H9 (cell line): ENCODE measurements around the gene CLIC3. TPM values are rescaled to one million over a fixed set of nuclear protein-coding genes. Genes with fewer than 3 reads are reported as not detected.

Source experiments
- DNase-seq: peaks from one replicate; pipeline ENCODE4 v3.0.0-alpha.2; 2017
- H2AFZ ChIP-seq: one replicate; pipeline ENCODE4 v1.6.1; 2013; ENCODE audit warnings: mild to moderate bottlenecking, low read length, control low read depth, moderate library complexity
- H2AK5ac ChIP-seq: 2 replicates; pipeline ENCODE4 v1.6.1; 2013; ENCODE audit warnings: low read length, control low read depth, mixed read lengths; ENCODE audit not compliant: insufficient read length
- H2BK120ac ChIP-seq: one replicate; pipeline ENCODE4 v1.6.1; 2013; ENCODE audit warnings: low read depth, mild to moderate bottlenecking, low read length, control low read depth, inconsistent platforms; ENCODE audit not compliant: poor library complexity, severe bottlenecking
- H2BK12ac ChIP-seq: 2 replicates; pipeline ENCODE4 v1.6.1; 2013; ENCODE audit warnings: low read length, control low read depth, mixed read lengths, low read depth; ENCODE audit not compliant: insufficient read length
- H2BK15ac ChIP-seq: 2 replicates; pipeline ENCODE4 v1.6.1; 2013; ENCODE audit warnings: low read depth, low read length, control low read depth
- H2BK20ac ChIP-seq: one replicate; pipeline ENCODE4 v1.6.1; 2013; ENCODE audit warnings: low read depth, mild to moderate bottlenecking, low read length, control low read depth, inconsistent platforms; ENCODE audit not compliant: poor library complexity, severe bottlenecking
- H2BK5ac ChIP-seq: 2 replicates; pipeline ENCODE4 v1.6.1; 2013; ENCODE audit warnings: low read length, control low read depth, mixed read lengths; ENCODE audit not compliant: insufficient read length
- H3K14ac ChIP-seq: 2 replicates; pipeline ENCODE4 v1.6.1; 2013; ENCODE audit warnings: low read length, control low read depth; ENCODE audit not compliant: insufficient read depth
- H3K18ac ChIP-seq: 2 replicates; pipeline ENCODE4 v1.6.1; 2013; ENCODE audit warnings: low read depth, mild to moderate bottlenecking, mixed read lengths, low read length, control low read depth; ENCODE audit not compliant: insufficient read length
- H3K23ac ChIP-seq: 2 replicates; pipeline ENCODE4 v1.6.1; 2013; ENCODE audit warnings: low read length, control low read depth, mixed read lengths, low read depth; ENCODE audit not compliant: insufficient read length
- H3K23me2 ChIP-seq: 2 replicates; pipeline ENCODE4 v1.6.1; 2013; ENCODE audit warnings: low read depth, mild to moderate bottlenecking, mixed read lengths, low read length, control low read depth; ENCODE audit not compliant: insufficient read length, poor library complexity, severe bottlenecking
- H3K27ac ChIP-seq: 2 replicates; pipeline ENCODE4 v1.5.1; 2013; ENCODE audit warnings: low read length, control low read depth, mixed read lengths, low read depth; ENCODE audit not compliant: insufficient read length
- H3K27me3 ChIP-seq: 2 replicates; pipeline ENCODE4 v1.6.1; 2013; ENCODE audit warnings: low read length, control low read depth, inconsistent platforms; ENCODE audit not compliant: insufficient read depth
- H3K4ac ChIP-seq: 2 replicates; pipeline ENCODE4 v1.6.1; 2013; ENCODE audit warnings: low read depth, mild to moderate bottlenecking, control low read depth, inconsistent platforms, low read length, moderate library complexity
- H3K4me1 ChIP-seq: 2 replicates; pipeline ENCODE4 v1.6.1; 2013; ENCODE audit warnings: low read length, control low read depth, inconsistent platforms; ENCODE audit not compliant: insufficient read depth
- H3K4me2 ChIP-seq: 2 replicates; pipeline ENCODE4 v1.6.1; 2013; ENCODE audit warnings: low read length, control low read depth, mixed read lengths; ENCODE audit not compliant: insufficient read length, insufficient read depth
- H3K56ac ChIP-seq: 2 replicates; pipeline ENCODE4 v1.6.1; 2013; ENCODE audit warnings: low read depth, mild to moderate bottlenecking, mixed read lengths, low read length, control low read depth; ENCODE audit not compliant: insufficient read length
- H3K79me1 ChIP-seq: 2 replicates; pipeline ENCODE4 v1.6.1; 2013; ENCODE audit warnings: low read depth, mild to moderate bottlenecking, moderate library complexity, low read length, control low read depth, inconsistent platforms; ENCODE audit not compliant: insufficient read depth, poor library complexity, severe bottlenecking
- H3K79me2 ChIP-seq: 2 replicates; pipeline ENCODE4 v1.6.1; 2013; ENCODE audit warnings: low read length, control low read depth, inconsistent platforms; ENCODE audit not compliant: insufficient read depth
- H3K9ac ChIP-seq: 2 replicates; pipeline ENCODE4 v1.6.1; 2013; ENCODE audit warnings: low read length, control low read depth, mixed read lengths; ENCODE audit not compliant: insufficient read length; ENCODE audit errors: extremely low read depth
- H3K9me3 ChIP-seq: one replicate; pipeline ENCODE4 v1.6.1; 2013; ENCODE audit warnings: low read depth, low read length, inconsistent platforms; ENCODE audit not compliant: control insufficient read depth
- H3T11ph ChIP-seq: one replicate; pipeline ENCODE4 v1.6.1; 2013; ENCODE audit warnings: mild to moderate bottlenecking, low read length, control low read depth, inconsistent platforms
- H4K20me1 ChIP-seq: one replicate; pipeline ENCODE4 v1.6.1; 2013; ENCODE audit not compliant: control insufficient read depth, insufficient read length, insufficient read depth
- H4K5ac ChIP-seq: 2 replicates; pipeline ENCODE4 v1.6.1; 2013; ENCODE audit warnings: low read depth, mild to moderate bottlenecking, mixed read lengths, low read length, control low read depth; ENCODE audit not compliant: insufficient read length
- H4K8ac ChIP-seq: replicated peaks from 2 replicates; pipeline ENCODE4 v1.6.1; 2013; ENCODE audit warnings: low read length, control low read depth, mixed read lengths, low read depth; ENCODE audit not compliant: insufficient read length
- H4K91ac ChIP-seq: 2 replicates; pipeline ENCODE4 v1.6.1; 2013; ENCODE audit warnings: low read depth, mild to moderate bottlenecking, moderate library complexity, mixed read lengths, low read length, control low read depth; ENCODE audit not compliant: insufficient read length
- H3K27ac Mint-ChIP-seq, 3 experiments: 2 replicates in 2 of 3; 3 replicates in 1 of 3; pipeline ENCODE4 v1.8.0; 2020 to 2021; ENCODE audit warnings: mixed read lengths in 3 of 3, mild to moderate bottlenecking in 1 of 3, moderate library complexity in 1 of 3
- H3K27me3 Mint-ChIP-seq: 2 replicates; pipeline ENCODE4 v1.8.0; 2021; ENCODE audit warnings: low read depth, mild to moderate bottlenecking, moderate library complexity, mixed read lengths
- H3K36me3 Mint-ChIP-seq, 3 experiments: 2 replicates in 2 of 3; 3 replicates in 1 of 3; pipeline ENCODE4 v1.8.0; 2020 to 2021; ENCODE audit warnings: low read depth in 3 of 3, mixed read lengths in 3 of 3; ENCODE audit not compliant: insufficient read depth in 1 of 3
- H3K4me1 Mint-ChIP-seq, 2 experiments: 2 replicates each; pipeline ENCODE4 v1.8.0; 2020; ENCODE audit warnings: mixed read lengths in 2 of 2
- H3K4me3 Mint-ChIP-seq, 2 experiments: 2 replicates in 1 of 2; 3 replicates in 1 of 2; pipeline ENCODE4 v1.8.0; 2020 to 2021; ENCODE audit warnings: mild to moderate bottlenecking in 2 of 2, mixed read lengths in 2 of 2, moderate library complexity in 1 of 2
- H3K9me3 Mint-ChIP-seq, 2 experiments: 2 replicates in 1 of 2; 3 replicates in 1 of 2; pipeline ENCODE4 v1.8.0; 2020; ENCODE audit warnings: mild to moderate bottlenecking in 2 of 2, mixed read lengths in 2 of 2, moderate library complexity in 1 of 2
- CTCF ChIP-seq: fragments of 200-600 bp; sonication (generic); conservative IDR thresholded peaks from 3 replicates; pipeline ENCODE4 v1.8.0; 2021; ENCODE audit warnings: antibody characterized with exemption, mild to moderate bottlenecking
- WGBS: extraction: QIAGEN DNeasy Blood & Tissue Kit; methylation state at CpG from one replicate; pipeline ENCODE4 v1.1.7; 2013; ENCODE audit warnings: missing lambda C conversion rate, low lambda C conversion rate, mixed read lengths; ENCODE audit not compliant: insufficient read length; ENCODE audit errors: extremely low coverage; 5-methylcytosine and 5-hydroxymethylcytosine counted together
- total RNA-seq: library from RNA; stranded (reverse); gene quantifications from 2 replicates; pipeline ENCODE4 v1.2.1, GENCODE V29; 2021

CLIC3 gene
- total RNA-seq, 1 experiment from 2014 or later, result 0.31 TPM

DNA sequence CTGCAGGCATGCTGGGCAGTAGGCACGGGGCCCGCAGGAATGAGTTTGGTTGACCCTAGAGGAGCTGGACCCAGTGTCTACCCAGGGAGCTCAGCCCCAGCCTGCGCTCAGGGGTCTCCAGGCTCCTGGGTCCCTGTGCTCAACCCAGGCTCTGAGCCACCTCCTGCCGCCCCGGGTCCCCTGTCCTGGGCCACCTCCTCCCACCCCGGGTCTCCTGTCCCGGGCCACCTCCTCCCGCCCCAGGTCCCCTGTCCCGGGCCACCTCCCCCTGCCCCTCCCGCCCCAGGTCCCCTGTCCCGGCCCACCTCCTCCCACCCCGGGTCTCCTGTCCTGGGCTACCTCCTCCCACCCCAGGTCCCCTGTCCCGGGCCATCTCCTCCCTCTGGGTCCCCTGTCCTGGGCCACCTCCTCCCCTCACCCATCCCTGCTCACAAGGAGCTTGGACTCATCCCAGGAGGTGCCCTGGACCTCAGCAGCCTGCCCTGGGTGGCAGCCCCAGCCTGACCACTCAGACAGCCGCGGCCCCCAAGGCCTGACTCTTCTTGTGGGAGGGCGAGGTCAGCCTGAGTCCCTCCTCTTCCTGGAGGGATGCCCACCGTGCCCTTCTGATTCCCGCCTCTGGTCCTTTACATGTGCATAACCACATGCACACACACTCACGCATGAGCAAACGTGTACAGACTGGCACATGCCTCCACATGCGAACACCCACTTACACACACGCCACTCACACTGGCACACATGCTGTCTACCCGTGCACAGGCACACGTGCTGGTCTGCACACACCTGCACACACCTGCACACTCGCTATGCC, 41.9 kb downstream of the CLIC3 start:
- H4K91ac ChIP-seq, result no peak overlapping the region
- no peak overlapping the region for H4K8ac ChIP-seq
- no peak overlapping the region for H3K14ac ChIP-seq
- no peak overlapping the region for H2BK20ac ChIP-seq
- no peaks in the 10 kb centered on the region; a peak in 1 of 7 replicates for H3K36me3 Mint-ChIP-seq
- no peak overlapping the region for H2BK5ac ChIP-seq
- H3K9me3 Mint-ChIP-seq, result peaks cover 6% of the 10 kb centered on the region in 2 experiments; a peak in 4 of 5 replicates
- H3K4me2 ChIP-seq, result no peak overlapping the region
- WGBS, result no CpG with 5 or more reads among the region's 25 CpGs
- no peak overlapping the region for H3K4ac ChIP-seq
- no peak overlapping the region for H3K4me3 Mint-ChIP-seq
- DNase-seq, result no peak
- peaks cover 2% of the 10 kb centered on the region for H3K23me2 ChIP-seq
- H3K27ac Mint-ChIP-seq, result no peak overlapping the region
- no peak overlapping the region for H3K56ac ChIP-seq
- H3K4me1 Mint-ChIP-seq, result 0 out of 4 replicates have a peak, but pooled peaks cover 0 to 2% of the 10 kb centered on the region in 2 experiments
- no peak overlapping the region for H3K23ac ChIP-seq
- H3K9ac ChIP-seq, result no peak overlapping the region
- H2BK120ac ChIP-seq, result no peak overlapping the region
- peaks cover 8% of the 10 kb centered on the region for H3K27me3 Mint-ChIP-seq
- H3K4me1 ChIP-seq, result no peaks in the 10 kb centered on the region
- no peak overlapping the region for H4K5ac ChIP-seq
- H2BK15ac ChIP-seq, result no peak overlapping the region
- H3K18ac ChIP-seq, result no peak overlapping the region
- no peaks in the 10 kb centered on the region for H3K9me3 ChIP-seq
- TF ChIP-seq CTCF, result no peak
- H3K27me3 ChIP-seq, result no peaks in the 10 kb centered on the region
- H2BK12ac ChIP-seq, result no peak overlapping the region
- H2AFZ ChIP-seq, result no peak overlapping the region
- H3K79me1 ChIP-seq, result no peaks in the 10 kb centered on the region
- H4K20me1 ChIP-seq, result peaks cover 2% of the 10 kb centered on the region
- no peak overlapping the region for H3K27ac ChIP-seq
- no peaks in the 10 kb centered on the region for H3K79me2 ChIP-seq
- H3T11ph ChIP-seq, result no peak overlapping the region
- no peak overlapping the region for H2AK5ac ChIP-seq
